ENCODE results near the gene CAMKK1.
"Not testable (repeated sequence)": the region's sequence is repeated elsewhere in the genome, so short reads cannot be mapped to it uniquely, and the experiment has no call there.

Gene CAMKK1

DNA sequence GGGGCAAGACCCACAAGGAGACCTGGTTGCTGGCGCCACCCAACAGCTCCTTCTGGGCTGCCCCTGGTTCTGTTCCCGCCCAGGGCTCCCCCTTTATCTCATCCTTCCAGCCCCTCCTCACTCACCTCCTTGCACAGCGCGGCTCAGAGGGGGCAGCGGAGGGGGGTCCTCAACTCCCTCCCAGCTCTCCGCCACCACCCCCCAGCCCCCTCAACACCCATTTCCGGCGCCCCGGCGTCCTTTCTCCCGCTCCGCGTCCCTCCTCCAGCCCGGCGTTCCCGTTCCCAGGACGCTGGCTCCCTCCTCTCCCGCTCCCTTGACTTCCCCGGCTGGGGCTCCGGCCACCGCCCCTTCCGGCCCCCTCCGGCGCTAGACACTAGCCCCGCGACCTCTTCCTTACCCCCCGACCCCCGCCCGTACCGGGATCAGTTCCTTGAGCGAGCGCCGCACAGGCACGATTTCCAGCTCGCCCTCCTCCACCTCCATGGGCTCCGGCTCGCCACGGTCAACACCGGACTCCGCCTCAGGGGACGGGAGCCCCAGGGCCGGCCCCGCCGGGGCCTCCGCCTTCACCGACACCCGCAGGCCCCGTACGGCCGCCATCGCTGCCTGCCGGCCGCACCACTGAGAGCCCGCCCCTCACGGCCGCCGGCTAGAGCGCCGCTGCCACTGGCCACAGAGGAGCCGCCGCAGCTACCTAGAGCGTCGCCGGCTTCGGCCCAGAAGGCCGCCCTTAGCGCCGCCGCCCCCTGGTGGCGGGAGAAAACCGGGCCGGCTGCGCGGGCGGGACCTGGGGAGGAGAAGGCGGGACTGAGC lies 47.0 kb downstream of the CAMKK1 start, which contains the start of gene NCBP3:
TSS of gene NCBP3 (minus strand) at position 626 of the 816 bp plus-strand sequence. CDS start at position 603, 23 bp downstream.
- H3K79me2 ChIP-seq (ENCODE audit: control insufficient read depth, insufficient read depth, low read length, unreplicated experiment) = peaks cover 40% of the 10 kb centered on the region
- H2AFZ ChIP-seq (ENCODE audit: low read length, unreplicated experiment) = peak within 1 kb of the TSS; percentile 98

GRCh38 chr17:3845291-3845620 lies 47.6 kb downstream of the CAMKK1 start:
- Histone ChIP-seq H3K79me2 (ENCODE audit: control insufficient read depth, insufficient read depth, low read length, unreplicated experiment) (peaks cover 43% of the 10 kb centered on the region), H2AFZ (ENCODE audit: low read length, unreplicated experiment) (no peak overlapping the region), H3K4me3 (ENCODE audit: low read depth, low read length) (peak overlapping the region; percentile 97), H3K36me3 (ENCODE audit: insufficient read depth, low read length) (peaks cover 2% of the 10 kb centered on the region), H3K27me3 (ENCODE audit: insufficient read depth, low read length) (no peaks in the 10 kb centered on the region), H3K4me1 (ENCODE audit: control insufficient read depth, insufficient read depth, low read length, unreplicated experiment) (peaks cover 4% of the 10 kb centered on the region), H3K27ac (ENCODE audit: low read depth, low read length) (0 out of 2 replicates have a peak overlapping the region, but pooled peaks have one; percentile 62)

More for the DNA sequence above, 47.0 kb downstream of the CAMKK1 start, which contains the start of gene NCBP3:
- Histone ChIP-seq H3K4me3 (ENCODE audit: low read depth, low read length) (peak within 1 kb of the TSS; percentile 97), H3K27ac (ENCODE audit: low read depth, low read length) (peak within 1 kb of the TSS; percentile 62; the same call in 1 of the 2 replicates), H3K36me3 (ENCODE audit: insufficient read depth, low read length) (no peaks in the 10 kb centered on the region; the same call in 1 of the 2 replicates), H3K4me1 (ENCODE audit: control insufficient read depth, insufficient read depth, low read length, unreplicated experiment) (peaks cover 4% of the 10 kb centered on the region), H3K27me3 (ENCODE audit: insufficient read depth, low read length) (no peaks in the 10 kb centered on the region)

DNA sequence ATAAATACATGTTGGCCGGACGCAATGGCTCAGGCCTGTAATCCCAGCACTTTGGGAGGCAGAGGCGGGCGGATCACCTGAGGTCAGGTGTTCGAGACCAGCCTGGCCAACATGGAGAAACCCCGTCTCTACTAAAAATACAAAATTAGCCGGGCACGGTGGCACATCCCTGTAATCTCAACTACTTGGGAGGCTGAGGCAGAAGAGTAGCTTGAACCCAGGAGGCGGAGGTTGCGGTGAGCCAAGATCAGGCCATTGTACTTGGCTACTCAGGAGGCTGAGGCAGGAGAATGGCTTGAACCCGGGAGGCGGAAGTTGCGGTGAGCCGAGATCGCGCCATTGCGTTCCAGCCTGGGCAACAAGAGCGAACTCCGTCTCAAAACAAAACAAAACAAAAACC lies 48.3 kb downstream of the CAMKK1 start:
- not testable (repeated sequence) for H3K36me3 ChIP-seq (ENCODE audit: insufficient read depth, low read length); H2AFZ ChIP-seq (ENCODE audit: low read length, unreplicated experiment); H3K4me1 ChIP-seq (ENCODE audit: control insufficient read depth, insufficient read depth, low read length, unreplicated experiment); H3K27ac ChIP-seq (ENCODE audit: low read depth, low read length); H3K27me3 ChIP-seq (ENCODE audit: insufficient read depth, low read length)
- Histone ChIP-seq H3K79me2 (ENCODE audit: control insufficient read depth, insufficient read depth, low read length, unreplicated experiment) (peaks cover 43% of the 10 kb centered on the region), H3K4me3 (ENCODE audit: low read depth, low read length) (peak overlapping the region; percentile 97)

DNA sequence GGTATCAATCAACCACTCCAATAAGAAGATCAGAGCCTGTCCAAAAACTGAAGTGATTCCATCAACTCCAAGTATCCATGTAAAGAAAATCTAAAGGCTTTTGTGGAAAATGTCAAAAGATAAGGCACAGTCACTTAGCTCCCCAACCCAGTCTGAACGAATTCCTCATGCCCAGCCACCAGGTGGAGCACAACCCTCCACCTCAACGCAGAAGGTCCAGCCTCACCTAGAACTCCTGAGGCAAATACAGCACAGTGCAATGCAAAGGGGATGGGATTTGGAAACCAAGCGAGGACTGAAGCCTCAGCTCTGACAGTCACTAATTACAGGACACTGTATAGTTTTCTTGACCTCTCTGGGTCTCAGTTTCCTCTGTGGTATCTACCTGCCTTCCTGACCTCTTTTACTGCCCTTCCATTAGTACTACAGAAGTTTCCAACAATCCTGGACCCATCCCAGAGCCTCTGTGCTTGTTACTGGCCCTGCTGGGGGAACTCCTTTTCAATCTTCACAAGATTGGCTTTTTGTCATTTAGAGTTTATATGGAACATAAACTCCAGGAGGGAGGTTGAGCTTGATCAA lies 48.8 kb downstream of the CAMKK1 start:
- Histone ChIP-seq H3K4me1 (ENCODE audit: control insufficient read depth, insufficient read depth, low read length, unreplicated experiment) (peaks cover 4% of the 10 kb centered on the region), H3K27ac (ENCODE audit: low read depth, low read length) (no peak overlapping the region), H3K36me3 (ENCODE audit: insufficient read depth, low read length) (peaks cover 9% of the 10 kb centered on the region), H3K27me3 (ENCODE audit: insufficient read depth, low read length) (no peaks in the 10 kb centered on the region), H2AFZ (ENCODE audit: low read length, unreplicated experiment) (no peak overlapping the region), H3K4me3 (ENCODE audit: low read depth, low read length) (no peak overlapping the region; the same call in 1 of the 2 replicates), H3K79me2 (ENCODE audit: control insufficient read depth, insufficient read depth, low read length, unreplicated experiment) (peaks cover 43% of the 10 kb centered on the region)

DNA sequence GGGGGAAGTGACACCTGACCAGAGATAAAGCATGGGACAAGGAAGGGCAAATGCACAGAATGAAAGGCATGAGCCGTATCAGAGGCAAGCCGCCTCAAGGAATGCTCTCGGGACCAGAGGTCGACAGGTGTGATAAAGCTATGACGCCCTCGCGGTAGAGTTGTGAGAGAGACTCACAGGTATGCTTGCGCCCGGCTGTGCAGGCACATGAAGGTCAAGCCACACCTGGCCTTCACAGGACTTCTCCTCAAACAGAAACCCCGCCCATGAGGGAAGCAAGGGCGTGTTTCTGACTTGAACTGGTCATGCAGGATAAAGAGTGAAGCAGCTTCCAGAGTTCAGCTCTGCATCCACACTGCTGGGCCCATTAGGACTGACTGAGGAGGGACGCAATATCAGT lies 54.6 kb downstream of the CAMKK1 start:
- H3K4me3 ChIP-seq (ENCODE audit: low read depth, low read length) = no peak overlapping the region
- no peaks in the 10 kb centered on the region for H3K27me3 ChIP-seq (ENCODE audit: insufficient read depth, low read length)
- H3K27ac ChIP-seq (ENCODE audit: low read depth, low read length) = no peak overlapping the region
- H3K79me2 ChIP-seq (ENCODE audit: control insufficient read depth, insufficient read depth, low read length, unreplicated experiment) = peaks cover 36% of the 10 kb centered on the region
- no peak overlapping the region for H2AFZ ChIP-seq (ENCODE audit: low read length, unreplicated experiment)
- no peaks in the 10 kb centered on the region for H3K4me1 ChIP-seq (ENCODE audit: control insufficient read depth, insufficient read depth, low read length, unreplicated experiment)
- peaks cover 19% of the 10 kb centered on the region for H3K36me3 ChIP-seq (ENCODE audit: insufficient read depth, low read length)

- H3K36me3 ChIP-seq (ENCODE audit: insufficient read depth, low read length) = peaks cover 19% of the 10 kb centered on the region
Measured at GRCh38 chr17:3836551-3836950, 56.3 kb downstream of the CAMKK1 start.

DNA sequence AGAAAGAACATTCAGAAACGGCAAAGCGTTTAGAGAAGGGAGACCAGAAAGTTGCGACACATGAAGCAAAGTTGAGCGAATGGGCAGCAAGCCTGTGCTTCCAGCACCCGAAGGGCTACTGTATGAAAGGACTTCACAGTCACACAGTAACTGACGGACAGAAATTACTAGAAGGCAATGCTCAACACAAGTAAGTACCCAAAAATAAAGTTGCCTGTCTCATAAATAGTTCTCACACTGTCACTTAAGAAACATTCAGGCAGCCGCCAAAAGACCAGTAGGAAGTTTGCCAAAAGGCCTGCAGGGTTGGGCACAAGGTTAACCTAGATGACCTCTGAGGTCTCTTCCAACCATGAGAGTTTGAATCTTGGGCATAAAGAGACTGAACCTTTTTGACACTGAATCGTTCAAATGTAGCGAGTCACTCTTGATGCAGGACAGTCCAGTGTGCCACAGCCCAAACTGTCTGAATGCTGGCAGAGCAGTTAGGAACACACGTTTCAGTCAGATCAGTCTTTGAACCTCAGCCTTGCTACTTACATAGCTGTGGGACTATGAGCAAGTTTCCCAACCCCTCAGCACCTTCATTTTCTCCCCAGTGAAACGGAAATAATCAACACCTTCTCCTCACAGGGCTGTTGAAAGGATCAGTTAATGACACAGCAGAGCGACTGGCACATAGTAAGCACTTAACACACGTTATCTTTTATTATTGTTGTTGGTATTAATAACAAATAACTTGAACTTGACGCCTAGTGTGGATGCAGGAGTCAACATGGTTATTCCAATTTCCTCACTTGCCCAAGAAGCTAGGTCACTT lies 57.2 kb downstream of the CAMKK1 start:
- H3K4me3 ChIP-seq (ENCODE audit: low read depth, low read length) = no peak overlapping the region
- H3K79me2 ChIP-seq (ENCODE audit: control insufficient read depth, insufficient read depth, low read length, unreplicated experiment) = peaks cover 22% of the 10 kb centered on the region
- no peak overlapping the region for H3K27ac ChIP-seq (ENCODE audit: low read depth, low read length)
- no peaks in the 10 kb centered on the region for H3K4me1 ChIP-seq (ENCODE audit: control insufficient read depth, insufficient read depth, low read length, unreplicated experiment)
- H3K36me3 ChIP-seq (ENCODE audit: insufficient read depth, low read length) = peaks cover 19% of the 10 kb centered on the region
- H2AFZ ChIP-seq (ENCODE audit: low read length, unreplicated experiment) = no peak overlapping the region
- H3K27me3 ChIP-seq (ENCODE audit: insufficient read depth, low read length) = no peaks in the 10 kb centered on the region

More at GRCh38 chr17:3836551-3836950, 56.3 kb downstream of the CAMKK1 start:
- Histone ChIP-seq H2AFZ (ENCODE audit: low read length, unreplicated experiment) (no peak overlapping the region), H3K27ac (ENCODE audit: low read depth, low read length) (no peak overlapping the region), H3K4me3 (ENCODE audit: low read depth, low read length) (no peak overlapping the region), H3K4me1 (ENCODE audit: control insufficient read depth, insufficient read depth, low read length, unreplicated experiment) (no peaks in the 10 kb centered on the region), H3K27me3 (ENCODE audit: insufficient read depth, low read length) (no peaks in the 10 kb centered on the region), H3K79me2 (ENCODE audit: control insufficient read depth, insufficient read depth, low read length, unreplicated experiment) (peaks cover 29% of the 10 kb centered on the region)

- Histone ChIP-seq H3K79me2 (ENCODE audit: control insufficient read depth, insufficient read depth, low read length, unreplicated experiment) (peaks cover 20% of the 10 kb centered on the region), H3K36me3 (ENCODE audit: insufficient read depth, low read length) (peaks cover 13% of the 10 kb centered on the region), H3K27ac (ENCODE audit: low read depth, low read length) (no peak overlapping the region), H2AFZ (ENCODE audit: low read length, unreplicated experiment) (no peak overlapping the region), H3K4me3 (ENCODE audit: low read depth, low read length) (no peak overlapping the region), H3K27me3 (ENCODE audit: insufficient read depth, low read length) (no peaks in the 10 kb centered on the region), H3K4me1 (ENCODE audit: control insufficient read depth, insufficient read depth, low read length, unreplicated experiment) (no peaks in the 10 kb centered on the region)
Measured at GRCh38 chr17:3834811-3835210, 58.0 kb downstream of the CAMKK1 start.

GRCh38 chr17:3828852-3829232 lies 64.0 kb downstream of the CAMKK1 start:
- Histone ChIP-seq H3K27me3 (ENCODE audit: insufficient read depth, low read length) (no peaks in the 10 kb centered on the region), H3K36me3 (ENCODE audit: insufficient read depth, low read length) (peaks cover 16% of the 10 kb centered on the region), H3K4me3 (ENCODE audit: low read depth, low read length) (no peak overlapping the region), H2AFZ (ENCODE audit: low read length, unreplicated experiment) (no peak overlapping the region), H3K27ac (ENCODE audit: low read depth, low read length) (no peak overlapping the region), H3K4me1 (ENCODE audit: control insufficient read depth, insufficient read depth, low read length, unreplicated experiment) (no peaks in the 10 kb centered on the region), H3K79me2 (ENCODE audit: control insufficient read depth, insufficient read depth, low read length, unreplicated experiment) (no peaks in the 10 kb centered on the region)

GRCh38 chr17:3828151-3828851 lies 64.6 kb downstream of the CAMKK1 start:
- H3K27me3 ChIP-seq (ENCODE audit: insufficient read depth, low read length) = no peaks in the 10 kb centered on the region
- no peaks in the 10 kb centered on the region for H3K79me2 ChIP-seq (ENCODE audit: control insufficient read depth, insufficient read depth, low read length, unreplicated experiment)
- H3K36me3 ChIP-seq (ENCODE audit: insufficient read depth, low read length) = peaks cover 16% of the 10 kb centered on the region
- H2AFZ ChIP-seq (ENCODE audit: low read length, unreplicated experiment) = no peak overlapping the region
- H3K4me1 ChIP-seq (ENCODE audit: control insufficient read depth, insufficient read depth, low read length, unreplicated experiment) = no peaks in the 10 kb centered on the region
- H3K4me3 ChIP-seq (ENCODE audit: low read depth, low read length) = no peak overlapping the region
- H3K27ac ChIP-seq (ENCODE audit: low read depth, low read length) = no peak overlapping the region

Data from ACC112 (cell line).